T-cell (primary cell): ENCODE results near the gene UBAC2. TPM values are rescaled to one million over a fixed set of nuclear protein-coding genes. Genes with fewer than 3 reads are reported as not detected.

Experiments
- ATAC-seq, 4 experiments: fragments of 200-7000 bp in 3 of 4; fragments of 150-1000 bp in 1 of 4; cut with Tn5 transposase; replicated peaks in 1 of 4; 1 replicate in 3 of 4; 2 replicates in 1 of 4; pipeline ENCODE4 v1.10.0; 2021; ENCODE audit warnings: moderate library complexity in 3 of 4, mild to moderate bottlenecking in 2 of 4, moderate number of reproducible peaks in 1 of 4
- CTCF ChIA-PET, 2 donors: fragments of 300-600 bp; sonication (Branson Sonifier 250); formaldehyde crosslinking; loops; one replicate each; lab custom pipeline; 2022; ENCODE audit warnings: antibody characterized with exemption in 2 of 2; lab: Charles Lee
- POLR2A ChIA-PET, 2 donors: fragments of 300-600 bp; sonication (Branson Sonifier 250); formaldehyde crosslinking; loops; one replicate each; lab custom pipeline; 2022; ENCODE audit warnings: antibody characterized with exemption in 2 of 2; lab: Charles Lee
- DNase-seq, 35 experiments: peaks; one replicate each; pipeline versions ENCODE4 v3.0.0 to v3.0.0-alpha.2; 2013 to 2023
- H3K27ac ChIP-seq: one replicate; pipeline ENCODE4 v1.5.1; 2013; ENCODE audit warnings: low read length
- H3K27me3 ChIP-seq, 2 experiments: replicated peaks in 1 of 2; 1 replicate in 1 of 2; 2 replicates in 1 of 2; pipeline versions ENCODE4 v1.6.1 to v1.7.0; 2013; ENCODE audit warnings: low read length in 1 of 2, mixed read lengths in 1 of 2; ENCODE audit not compliant: control insufficient read depth in 2 of 2, insufficient read depth in 2 of 2; ENCODE audit errors: extremely low read depth in 1 of 2
- H3K36me3 ChIP-seq, 2 donors: 1 replicate in 1 of 2; 2 replicates in 1 of 2; pipeline versions ENCODE4 v1.6.1 to v1.7.0; 2013; ENCODE audit warnings: low read length in 1 of 2; ENCODE audit not compliant: control insufficient read depth in 2 of 2, insufficient read depth in 1 of 2; ENCODE audit errors: extremely low read depth in 1 of 2
- H3K4me1 ChIP-seq, 2 experiments: 1 replicate in 1 of 2; 2 replicates in 1 of 2; pipeline versions ENCODE4 v1.6.1 to v1.7.0; 2013; ENCODE audit warnings: low read length in 2 of 2, mixed read lengths in 1 of 2; ENCODE audit not compliant: insufficient read depth in 2 of 2, control insufficient read depth in 1 of 2; ENCODE audit errors: extremely low read depth in 1 of 2
- H3K4me3 ChIP-seq, 2 donors: 1 replicate in 1 of 2; 2 replicates in 1 of 2; pipeline versions ENCODE4 v1.5.1 to v1.7.0; 2013; ENCODE audit warnings: mild to moderate bottlenecking in 2 of 2, low read length in 1 of 2, moderate library complexity in 1 of 2; ENCODE audit not compliant: control insufficient read depth in 1 of 2; ENCODE audit errors: extremely low read depth in 1 of 2
- H3K9me3 ChIP-seq: 2 replicates; pipeline ENCODE4 v1.7.0; 2013
- H3K27ac Mint-ChIP-seq, 2 donors: one replicate each; pipeline ENCODE4 v1.8.0; 2020 to 2021; ENCODE audit warnings: mild to moderate bottlenecking in 2 of 2, mixed read lengths in 2 of 2
- H3K27me3 Mint-ChIP-seq, 2 donors: one replicate each; pipeline ENCODE4 v1.8.0; 2021 to 2022; ENCODE audit warnings: mixed read lengths in 2 of 2
- H3K36me3 Mint-ChIP-seq: one replicate; pipeline ENCODE4 v1.8.0; 2021; ENCODE audit warnings: mixed read lengths
- H3K4me1 Mint-ChIP-seq, 3 donors: one replicate each; pipeline ENCODE4 v1.8.0; 2020 to 2022; ENCODE audit warnings: mixed read lengths in 3 of 3, mild to moderate bottlenecking in 1 of 3
- H3K4me3 Mint-ChIP-seq, 3 donors: one replicate each; pipeline ENCODE4 v1.8.0; 2020 to 2022; ENCODE audit warnings: mild to moderate bottlenecking in 3 of 3, mixed read lengths in 3 of 3, moderate library complexity in 3 of 3
- H3K9me3 Mint-ChIP-seq, 3 donors: one replicate each; pipeline ENCODE4 v1.8.0; 2020 to 2022; ENCODE audit warnings: mixed read lengths in 3 of 3
- WGBS: methylation state at CpG from one replicate; pipeline ENCODE4 v1.1.5; 2013; ENCODE audit warnings: missing lambda C conversion rate; ENCODE audit not compliant: insufficient coverage; 5-methylcytosine and 5-hydroxymethylcytosine counted together
- total RNA-seq, 35 experiments: library from RNA in 6 of 35; stranded (reverse) in 6 of 35; fragments of 120-200 nt in 1 of 35; gene quantifications; one replicate each; pipeline versions ENCODE4 v1.2.1 to v1.2.4 and lab custom pipeline; 2013 to 2026

The UBAC2 gene
- total RNA-seq, 5 donors from 2014 or later (not counting 1 experiment from before 2014, with no cell fraction given) = 83.3 to 99.3 (median 84.9) TPM

- Mint-ChIP-seq H3K4me1 (peaks cover 89 to 96% (median 95%) of the 10 kb centered on the region in 3 donors), H3K27me3 (no peaks in the 10 kb centered on the region), H3K4me3 (peak overlapping the region in 1 of 3 donors; percentile 23), H3K9me3 (no peaks in the 10 kb centered on the region), H3K27ac (peak overlapping the region; percentile 58 to 84), H3K36me3 (peaks cover 47% of the 10 kb centered on the region)
- H3K4me3 ChIP-seq = no peak overlapping the region
- ATAC-seq (no peak), DNase-seq (no peak)
- H3K27me3 ChIP-seq = no peaks in the 10 kb centered on the region
- no peaks in the 10 kb centered on the region for H3K9me3 ChIP-seq
- 95% methylated on average over 7 of the region's 8 CpGs for WGBS
- POLR2A ChIA-PET = no interaction called here
- peaks cover 69 to 79% of the 10 kb centered on the region in 2 experiments for H3K4me1 ChIP-seq
- CTCF ChIA-PET = no interaction called here
- no peak overlapping the region for H3K27ac ChIP-seq
- peaks cover 5 to 12% of the 10 kb centered on the region in 2 donors for H3K36me3 ChIP-seq
Observed at GRCh38 chr13:99377641-99378040, 177.0 kb downstream of the UBAC2 start.

GRCh38 chr13:99378985-99379733 is 178.5 kb downstream of the UBAC2 start:
- Histone ChIP-seq H3K27me3 (no peaks in the 10 kb centered on the region), H3K4me3 (no peak overlapping the region), H3K36me3 (peaks cover 5 to 12% of the 10 kb centered on the region in 2 donors), H3K4me1 (peaks cover 70 to 84% of the 10 kb centered on the region in 2 experiments), H3K27ac (no peak overlapping the region), H3K9me3 (no peaks in the 10 kb centered on the region)
- Mint-ChIP-seq H3K36me3 (peaks cover 40% of the 10 kb centered on the region), H3K4me1 (peaks cover 89 to 96% (median 96%) of the 10 kb centered on the region in 3 donors), H3K27me3 (no peaks in the 10 kb centered on the region), H3K9me3 (no peaks in the 10 kb centered on the region), H3K27ac (peak overlapping the region; percentile 98), H3K4me3 (peak overlapping the region in 1 of 3 donors; percentile 33)
- POLR2A ChIA-PET = interaction anchor here (0.6 to 0.8 kb wide), 3 partner anchors 44 to 180 kb away, joined by 3 to 4 read pairs (median 3); no protein-coding TSS in a partner anchor
- no peak for DNase-seq
- 88% methylated on average over 1 of the region's 3 CpGs for WGBS
- CTCF ChIA-PET = interaction anchor here in 1 of 2 donors (1.1 to 1.3 kb wide), 2 partner anchors 27 to 109 kb away, joined by 4 read pairs; no protein-coding TSS in a partner anchor
- ATAC-seq = no peak

- Histone ChIP-seq H3K36me3 (peaks cover 5 to 12% of the 10 kb centered on the region in 2 donors), H3K27me3 (no peaks in the 10 kb centered on the region), H3K4me3 (no peak overlapping the region), H3K4me1 (peaks cover 66 to 84% of the 10 kb centered on the region in 2 experiments), H3K27ac (peak overlapping the region; percentile 81), H3K9me3 (no peaks in the 10 kb centered on the region)
- POLR2A ChIA-PET = interaction anchor here (0.7 to 2.9 kb wide), 6 partner anchors 14 to 114 kb away, joined by 3 to 12 read pairs (median 4); no protein-coding TSS in a partner anchor
- Mint-ChIP-seq H3K9me3 (no peaks in the 10 kb centered on the region), H3K4me1 (peaks cover 89 to 96% (median 96%) of the 10 kb centered on the region in 3 donors), H3K27me3 (no peaks in the 10 kb centered on the region), H3K27ac (peak overlapping the region; percentile 98), H3K4me3 (peak overlapping the region in 2 of 3 donors; percentile 7 to 75), H3K36me3 (peaks cover 35% of the 10 kb centered on the region)
- ATAC-seq (no peak), DNase-seq (peak in 1 of 35 experiments; percentile 10)
- CTCF ChIA-PET = interaction anchor here (0.6 to 4.6 kb wide), 10 partner anchors 13 to 232 kb away, joined by 3 to 57 read pairs (median 5); partner anchors contain the start of gene GPR18 (in 1 of the 2)
- WGBS = 95% methylated on average over 11 of the region's 16 CpGs
Observed at GRCh38 chr13:99379856-99380801, 179.5 kb downstream of the UBAC2 start.

- WGBS = 35% methylated on average over 8 of the region's 15 CpGs
- H3K27ac ChIP-seq = peak overlapping the region; percentile 81
- Mint-ChIP-seq H3K4me3 (peak overlapping the region in 2 of 3 donors; percentile 47 to 75), H3K4me1 (peaks cover 89 to 96% (median 96%) of the 10 kb centered on the region in 3 donors), H3K27ac (peak overlapping the region; percentile 98), H3K27me3 (no peaks in the 10 kb centered on the region), H3K36me3 (peaks cover 44% of the 10 kb centered on the region), H3K9me3 (no peaks in the 10 kb centered on the region)
- peaks cover 5 to 20% of the 10 kb centered on the region in 2 donors for H3K36me3 ChIP-seq
- no peak overlapping the region for H3K4me3 ChIP-seq
- ChIA-PET CTCF (interaction anchor here (0.6 to 4.6 kb wide), 18 partner anchors 14 to 231 kb away, joined by 3 to 57 read pairs (median 4); partner anchors contain the start of gene GPR18 (in 1 of the 2)), POLR2A (interaction anchor here (0.7 to 2.9 kb wide), 15 partner anchors 8 to 125 kb away, joined by 3 to 12 read pairs (median 4); no protein-coding TSS in a partner anchor)
- H3K9me3 ChIP-seq = no peaks in the 10 kb centered on the region
- ATAC-seq (peak; percentile 44 to 72 (median 66)), DNase-seq (peak; percentile 42 to 76 (median 63))
- peaks cover 66 to 85% of the 10 kb centered on the region in 2 experiments for H3K4me1 ChIP-seq
- H3K27me3 ChIP-seq = no peaks in the 10 kb centered on the region
Observed at GRCh38 chr13:99380921-99381645, 180.4 kb downstream of the UBAC2 start.

GRCh38 chr13:99381766-99382165 is 181.1 kb downstream of the UBAC2 start:
- DNase-seq (no peak), ATAC-seq (no peak)
- Histone ChIP-seq H3K27ac (peak overlapping the region; percentile 81), H3K9me3 (no peaks in the 10 kb centered on the region), H3K4me1 (peaks cover 67 to 85% of the 10 kb centered on the region in 2 experiments), H3K27me3 (no peaks in the 10 kb centered on the region), H3K4me3 (no peak overlapping the region), H3K36me3 (peaks cover 5 to 25% of the 10 kb centered on the region in 2 donors)
- peak overlapping the region in 1 of 3 donors; percentile 75 for H3K4me3 Mint-ChIP-seq
- CTCF ChIA-PET = interaction anchor here (1.1 to 4.6 kb wide), 16 partner anchors 14 to 124 kb away, joined by 3 to 57 read pairs (median 4); partner anchors contain the start of gene GPR18 (in 1 of the 2)
- no CpG with 5 or more reads among the region's 2 CpGs for WGBS
- peak overlapping the region; percentile 98 for H3K27ac Mint-ChIP-seq
- H3K27me3 Mint-ChIP-seq = no peaks in the 10 kb centered on the region
- H3K36me3 Mint-ChIP-seq = peaks cover 39% of the 10 kb centered on the region
- no peaks in the 10 kb centered on the region for H3K9me3 Mint-ChIP-seq
- H3K4me1 Mint-ChIP-seq = peaks cover 89 to 96% (median 96%) of the 10 kb centered on the region in 3 donors
- POLR2A ChIA-PET = interaction anchor here (0.5 to 2.9 kb wide), 18 partner anchors 8 to 126 kb away, joined by 3 to 14 read pairs (median 5); no protein-coding TSS in a partner anchor
